ENCODE results near the gene ATP2B2. TPM values are rescaled to one million over a fixed set of nuclear protein-coding genes. Genes with fewer than 3 reads are reported as not detected.
A peak's percentile ranks its signal among the peaks of the same experiment; 100 is the strongest.

ATP2B2 gene
- total and polyA plus RNA-seq, 9 of the 15 experiments (the other 6 are each of a cell fraction or from before 2014, with no cell fraction given), result 0.06 TPM; not detected in 8

GRCh38 chr3:10419637-10420232 is 85.7 kb downstream of the ATP2B2 start (continued):
- TF ChIP-seq E2F1 (CRISPR knock-in tag; IDR thresholded peaks at IDR 0.05) (no peak), ATF1 (CRISPR knock-in tag; IDR thresholded peaks at IDR 0.05) (no peak), ATF1 (tag; IDR thresholded peaks at IDR 0.05) (no peak), ZNF449 (CRISPR knock-in tag; IDR thresholded peaks at IDR 0.05) (no peak), SAP30 (IDR thresholded peaks at IDR 0.05; ENCODE audit: borderline replicate concordance, insufficient read depth, low read depth, low read length, poor library complexity, severe bottlenecking) (no peak), ZNF134 (CRISPR knock-in tag; conservative IDR thresholded peaks at IDR 0.05) (no peak), MAFG (tag; conservative IDR thresholded peaks at IDR 0.05) (peak; percentile 48), ZNF174 (CRISPR knock-in tag; IDR thresholded peaks at IDR 0.05) (no peak), CBX1 (IDR thresholded peaks at IDR 0.05; ENCODE audit: low read depth) (peak; percentile 61; the same call in 1 of the 2 replicates), HIVEP1 (CRISPR knock-in tag; IDR thresholded peaks at IDR 0.05) (no peak), SMAD2 (IDR thresholded peaks at IDR 0.05; ENCODE audit: low read depth, low read length) (no peak), NCOA2 (IDR thresholded peaks at IDR 0.05; ENCODE audit: partially characterized antibody in 2 of 2) (no peak), TEAD1 (CRISPR knock-in tag; IDR thresholded peaks at IDR 0.05) (no peak), SRSF7 (optimal IDR thresholded peaks at IDR 0.05; ENCODE audit: low read depth, low read length) (no peak), MEIS2 (IDR thresholded peaks at IDR 0.05; ENCODE audit: partially characterized antibody) (no peak), RBM34 (IDR thresholded peaks at IDR 0.05; ENCODE audit: borderline replicate concordance, insufficient read depth, low read length) (no peak), HDAC1 (IDR thresholded peaks at IDR 0.05) (0 out of 4 replicates have a peak, but pooled peaks of 1 of the 2 experiments have one; percentile 23), MITF (IDR thresholded peaks at IDR 0.05) (no peak), ZNF766 (CRISPR knock-in tag; conservative IDR thresholded peaks at IDR 0.05) (0 out of 2 replicates have a peak, but pooled peaks have one; percentile 23), GABPB2 (CRISPR knock-in tag; conservative IDR thresholded peaks at IDR 0.05) (no peak), USF1 (CRISPR knock-in tag; IDR thresholded peaks at IDR 0.05) (peak; percentile 53), MAFF (IDR thresholded peaks at IDR 0.05; ENCODE audit: low read length) (peak; percentile 18; the same call in 1 of the 2 replicates), PTBP1 (IDR thresholded peaks at IDR 0.05; ENCODE audit: low read depth, low read length) (peak; percentile 92), POLR2H (tag; IDR thresholded peaks at IDR 0.05; ENCODE audit: low read depth) (no peak), ZBED1 (IDR thresholded peaks at IDR 0.05) (no peak), ARID2 (IDR thresholded peaks at IDR 0.05) (no peak), ESRRA (IDR thresholded peaks at IDR 0.05; ENCODE audit: borderline replicate concordance, low read depth) (0 out of 2 replicates have a peak, but pooled peaks have one; percentile 16)
